ENCODE measurements around the gene KIF11. TPM values are rescaled to one million over a fixed set of nuclear protein-coding genes. Genes with fewer than 3 reads are reported as not detected.
A peak's percentile ranks its signal among the peaks of the same experiment; 100 is the strongest.

Gene KIF11
- total and polyA plus RNA-seq, 2 of the 4 experiments (the other 2 are of a cell fraction), result 8.8 to 18.3 TPM

GRCh38 chr10:92664322-92664721, 71.4 kb downstream of the KIF11 start:
- no peaks in the 10 kb centered on the region for H3K4me1 ChIP-seq (ENCODE audit: control insufficient read depth, insufficient read depth, low read length)
- BruUV-seq (replicated peaks), result no TSS peak
- no peak overlapping the region for H4K8ac ChIP-seq (ENCODE audit: low read depth in 2 of 2, low read length in 2 of 2)
- no peak overlapping the region for H3K23ac ChIP-seq (ENCODE audit: low read depth, low read length)
- H3K9ac ChIP-seq (ENCODE audit: low read depth, low read length), result no peak overlapping the region
- no peaks in the 10 kb centered on the region for H3K79me1 ChIP-seq (ENCODE audit: low read depth in 1 of 2, low read length in 2 of 2)
- H2BK20ac ChIP-seq (ENCODE audit: low read depth, low read length), result no peak overlapping the region
- peak; percentile 84 for TF ChIP-seq MAFK (IDR thresholded peaks at IDR 0.05; ENCODE audit: low read depth, low read length)
- no peak for TF ChIP-seq MAZ (IDR thresholded peaks at IDR 0.05; ENCODE audit: borderline replicate concordance, low read depth, low read length)
- no peak overlapping the region for H3K4me2 ChIP-seq (ENCODE audit: low read depth, low read length)
- in situ Hi-C loops (cut with MboI; ENCODE audit: low sequenced_read_pairs) (no loop called here), intact Hi-C loops (cut with micrococcal nuclease) (no loop called here), dilution Hi-C loops (cut with HindIII; ENCODE audit: low sequenced_read_pairs, unreplicated experiment) (no loop called here)
- no peak overlapping the region for H2BK5ac ChIP-seq (ENCODE audit: low read depth, low read length, poor library complexity, severe bottlenecking)
- H2AK5ac ChIP-seq (ENCODE audit: low read depth, low read length), result no peak overlapping the region
- H2BK15ac ChIP-seq (ENCODE audit: low read depth, low read length), result no peak overlapping the region
- H3K9me3 ChIP-seq (ENCODE audit: control insufficient read depth, insufficient read depth, low read length), result peaks cover 4% of the 10 kb centered on the region; the same call in 1 of the 2 replicates
- H4K91ac ChIP-seq (ENCODE audit: insufficient read depth, low read depth, low read length), result no peak overlapping the region
- H3K27me3 ChIP-seq (ENCODE audit: control insufficient read depth, insufficient read depth, low read length), result no peaks in the 10 kb centered on the region
- H2AK9ac ChIP-seq (replicated peaks; ENCODE audit: low read depth, low read length, poor library complexity), result no peak overlapping the region
- POLR2A ChIA-PET (ENCODE audit: unreplicated experiment), result interaction anchor here (0.6 kb wide), 1 partner anchor 184 kb away, joined by 3 read pairs; the partner anchor contains the start of gene EXOC6
- no peak overlapping the region for H3K4me3 ChIP-seq (ENCODE audit: insufficient read depth, low read depth, low read length)
- no peak overlapping the region for H3K56ac ChIP-seq (ENCODE audit: extremely low read depth, insufficient read depth, low read length)
- no peak overlapping the region for H3K14ac ChIP-seq (replicated peaks; ENCODE audit: low read depth, low read length)
- H4K20me1 ChIP-seq (ENCODE audit: insufficient read depth, low read length), result no peaks in the 10 kb centered on the region
- H3K27ac ChIP-seq (ENCODE audit: insufficient read depth, low read length), result no peak overlapping the region
- no peak overlapping the region for H4K5ac ChIP-seq (ENCODE audit: low read depth, low read length)
- H2BK120ac ChIP-seq (ENCODE audit: low read depth, low read length), result no peak overlapping the region
- no peak for ATAC-seq (ENCODE audit: low read depth)
- H3K36me3 ChIP-seq (ENCODE audit: control insufficient read depth, insufficient read depth, low read length), result no peaks in the 10 kb centered on the region
- H3K18ac ChIP-seq (ENCODE audit: low read depth, low read length), result no peak overlapping the region
- no peak for DNase-seq
- H3K9me1 ChIP-seq (ENCODE audit: insufficient read depth, low read length), result no peaks in the 10 kb centered on the region
- CTCF ChIA-PET, result no interaction called here
- H2AFZ ChIP-seq (replicated peaks; ENCODE audit: low read length, poor library complexity), result no peak overlapping the region
- H3K4ac ChIP-seq (ENCODE audit: low read depth, low read length), result no peak overlapping the region
